GM04503 (cell line): ENCODE measurements around the gene ADCY2.

ENCODE experiments used
- DNase-seq: peaks from one replicate; pipeline ENCODE4 v3.0.0-alpha.2; 2012; ENCODE audit warnings: low read depth

Gene ADCY2

GRCh38 chr5:7667216-7667767, 271.4 kb downstream of the ADCY2 start:
- no peak for DNase-seq

GRCh38 chr5:7668161-7668560, 272.2 kb downstream of the ADCY2 start:
- DNase-seq = no peak

GRCh38 chr5:7668627-7669026, 272.7 kb downstream of the ADCY2 start:
- no peak for DNase-seq

- no peak for DNase-seq
Observed at GRCh38 chr5:7671381-7671993, 275.5 kb downstream of the ADCY2 start.

GRCh38 chr5:7673658-7674057, 277.7 kb downstream of the ADCY2 start:
- no peak for DNase-seq

- DNase-seq = no peak
Observed at GRCh38 chr5:7676455-7676854, 280.5 kb downstream of the ADCY2 start.

GRCh38 chr5:7678030-7678429, 282.1 kb downstream of the ADCY2 start:
- no peak for DNase-seq

GRCh38 chr5:7679663-7680062, 283.7 kb downstream of the ADCY2 start:
- no peak for DNase-seq

- DNase-seq = no peak
Observed at GRCh38 chr5:7680260-7680659, 284.3 kb downstream of the ADCY2 start.

GRCh38 chr5:7682379-7682778, 286.4 kb downstream of the ADCY2 start:
- no peak for DNase-seq

- no peak for DNase-seq
Observed at GRCh38 chr5:7683753-7684152, 287.8 kb downstream of the ADCY2 start.

- DNase-seq = no peak
Observed at GRCh38 chr5:7684826-7685225, 288.9 kb downstream of the ADCY2 start.

- no peak for DNase-seq
Observed at GRCh38 chr5:7686794-7687193, 290.9 kb downstream of the ADCY2 start.

GRCh38 chr5:7690557-7690956, 294.6 kb downstream of the ADCY2 start:
- DNase-seq = no peak

- DNase-seq = no peak
Observed at GRCh38 chr5:7705261-7705660, 309.3 kb downstream of the ADCY2 start.

- DNase-seq = no peak
Observed at GRCh38 chr5:7705736-7706135, 309.8 kb downstream of the ADCY2 start.

GRCh38 chr5:7706256-7706655, 310.3 kb downstream of the ADCY2 start:
- no peak for DNase-seq

- DNase-seq = no peak
Observed at GRCh38 chr5:7714119-7714518, 318.2 kb downstream of the ADCY2 start.

- DNase-seq = no peak
Observed at GRCh38 chr5:7714697-7715096, 318.8 kb downstream of the ADCY2 start.

- DNase-seq = no peak
Observed at GRCh38 chr5:7717691-7718090, 321.8 kb downstream of the ADCY2 start.

- DNase-seq = no peak
Observed at GRCh38 chr5:7728076-7728475, 332.1 kb downstream of the ADCY2 start.

GRCh38 chr5:7741415-7742065, 345.6 kb downstream of the ADCY2 start:
- no peak for DNase-seq

GRCh38 chr5:7742241-7742656, 346.3 kb downstream of the ADCY2 start:
- no peak for DNase-seq
